Epithelial cell of esophagus (primary cell): ENCODE measurements around the gene IGSF23.
"Not testable (repeated sequence)": the region's sequence is repeated elsewhere in the genome, so short reads cannot be mapped to it uniquely, and the experiment has no call there.

Experiments
- DNase-seq: peaks from one replicate; pipeline ENCODE4 v3.0.0; 2010; ENCODE audit warnings: low read depth
- H3K4me3 ChIP-seq: 2 replicates; pipeline ENCODE4 v1.5.1; 2011; ENCODE audit warnings: mild to moderate bottlenecking, low read length, control low read depth
- CTCF ChIP-seq: IDR thresholded peaks from 2 replicates; pipeline ENCODE4 v1.5.1; 2011; ENCODE audit warnings: low read depth, mild to moderate bottlenecking, low read length, control low read depth, inconsistent platforms; ENCODE audit not compliant: insufficient read depth; ENCODE audit errors: missing control alignments

Gene IGSF23

GRCh38 chr19:44663996-44664395 is 50.6 kb downstream of the IGSF23 start:
- no peak for DNase-seq
- no peak for TF ChIP-seq CTCF
- no peak overlapping the region for H3K4me3 ChIP-seq

GRCh38 chr19:44664976-44665375 is 51.6 kb downstream of the IGSF23 start:
- no peak overlapping the region for H3K4me3 ChIP-seq
- TF ChIP-seq CTCF: no peak
- no peak for DNase-seq

GRCh38 chr19:44666852-44667556 is 53.6 kb downstream of the IGSF23 start:
- no peak overlapping the region for H3K4me3 ChIP-seq
- no peak for TF ChIP-seq CTCF
- DNase-seq: no peak

- peak; percentile 52 for DNase-seq
- TF ChIP-seq CTCF: no peak
- no peak overlapping the region for H3K4me3 ChIP-seq
These were observed 55.8 kb downstream of the IGSF23 start for GRCh38 chr19:44668985-44669764.

GRCh38 chr19:44670027-44670426 is 56.7 kb downstream of the IGSF23 start:
- H3K4me3 ChIP-seq, DNase-seq: not testable (repeated sequence)

GRCh38 chr19:44671400-44671799 is 58.0 kb downstream of the IGSF23 start, which contains the start of gene CEACAM19:
TSS of gene CEACAM19 (plus strand) at chr19:44671482. CDS start at chr19:44671932, 450 bp downstream.
- TF ChIP-seq CTCF: no peak
- peak within 1 kb of the TSS; percentile 33 for H3K4me3 ChIP-seq
- DNase-seq: peak; percentile 98

GRCh38 chr19:44672226-44672625 is 58.9 kb downstream of the IGSF23 start:
- no peak for DNase-seq
- no peak overlapping the region for H3K4me3 ChIP-seq
- TF ChIP-seq CTCF: no peak
